H1 (cell line): Measurements from ENCODE around the gene UBP1. TPM values are rescaled to one million over a fixed set of nuclear protein-coding genes. Genes with fewer than 3 reads are reported as not detected.

Experiments used
- CBX8 ChIP-seq: fragments of 300-800, 300-1000 bp; sonication (generic); IDR thresholded peaks from 2 replicates; pipeline ENCODE4 v1.7.1; 2016; ENCODE audit warnings: low read depth, low read length, borderline replicate concordance
- CHD1 ChIP-seq: IDR thresholded peaks from 2 replicates; pipeline ENCODE4 v1.6.1; 2012; ENCODE audit warnings: low read depth, low read length, improper control_type of control experiment
- CHD2 ChIP-seq: IDR thresholded peaks from 2 replicates; pipeline ENCODE4 v1.6.1; 2012; ENCODE audit warnings: low read length, improper control_type of control experiment
- EP300 ChIP-seq, 2 experiments: IDR thresholded peaks; 1 replicate in 1 of 2; 2 replicates in 1 of 2; pipeline ENCODE4 v1.6.1; 2011 to 2012; ENCODE audit warnings: low read depth in 2 of 2, low read length in 2 of 2, mild to moderate bottlenecking in 2 of 2, borderline replicate concordance in 1 of 2, inconsistent platforms in 1 of 2, moderate library complexity in 1 of 2
- GTF2F1 ChIP-seq: IDR thresholded peaks from 2 replicates; pipeline ENCODE4 v1.6.1; 2012; ENCODE audit warnings: low read depth, low read length, improper control_type of control experiment, borderline replicate concordance
- HDAC6 ChIP-seq: IDR thresholded peaks from one replicate; pipeline ENCODE4 v1.7.1; 2012; ENCODE audit warnings: low read depth, mild to moderate bottlenecking, inconsistent platforms, low read length, moderate library complexity
- KDM1A ChIP-seq: fragments of 200-600, 300-600 bp; sonication (generic); IDR thresholded peaks from 2 replicates; pipeline ENCODE4 v1.7.1; 2016; ENCODE audit warnings: mild to moderate bottlenecking, low read length, borderline replicate concordance
- KDM5A ChIP-seq: fragments of 200-600 bp; IDR thresholded peaks from 2 replicates; pipeline ENCODE4 v1.7.1; 2012; ENCODE audit warnings: mild to moderate bottlenecking, low read length, inconsistent platforms, mixed read lengths
- MAFK ChIP-seq: IDR thresholded peaks from 2 replicates; pipeline ENCODE4 v1.6.1; 2012; ENCODE audit warnings: low read depth, mild to moderate bottlenecking, improper control_type of control experiment, low read length
- POLR2A ChIP-seq, 2 experiments: IDR thresholded peaks; 1 replicate in 1 of 2; 2 replicates in 1 of 2; pipeline ENCODE4 v1.6.1; 2011; ENCODE audit warnings: low read depth in 2 of 2, low read length in 2 of 2, mild to moderate bottlenecking in 2 of 2; ENCODE audit errors: control extremely low read depth in 1 of 2
- POLR2AphosphoS5 ChIP-seq: IDR thresholded peaks from 2 replicates; pipeline ENCODE4 v1.6.1; 2011; ENCODE audit warnings: low read depth, low read length
- POU5F1 ChIP-seq: IDR thresholded peaks from 2 replicates; pipeline ENCODE4 v1.6.1; 2011; ENCODE audit warnings: low read depth, mild to moderate bottlenecking, low read length, moderate library complexity
- RFX5 ChIP-seq: IDR thresholded peaks from 2 replicates; pipeline ENCODE4 v1.6.1; 2011; ENCODE audit warnings: low read depth, low read length, improper control_type of control experiment, borderline replicate concordance
- RNF2 ChIP-seq: fragments of 200-900, 300-1000 bp; sonication (generic); IDR thresholded peaks from 2 replicates; pipeline ENCODE4 v1.7.1; 2016; ENCODE audit warnings: borderline replicate concordance, low read depth, mild to moderate bottlenecking, antibody characterized with exemption, low read length; ENCODE audit not compliant: poor library complexity, severe bottlenecking; ENCODE audit errors: missing control alignments
- SIN3A ChIP-seq, 2 experiments: IDR thresholded peaks in 1 of 2; conservative IDR thresholded peaks in 1 of 2; 2 replicates each; pipeline ENCODE4 v1.6.1; 2011 to 2012; ENCODE audit warnings: low read length in 2 of 2, improper control_type of control experiment in 1 of 2, low read depth in 1 of 2, mild to moderate bottlenecking in 1 of 2
- SIRT6 ChIP-seq: IDR thresholded peaks from one replicate; pipeline ENCODE4 v1.7.1; 2012; ENCODE audit warnings: low read length, inconsistent platforms
- SIX5 ChIP-seq: IDR thresholded peaks from 2 replicates; pipeline ENCODE4 v1.6.1; 2011; ENCODE audit warnings: mild to moderate bottlenecking, low read depth, low read length
- SP1 ChIP-seq: IDR thresholded peaks from 2 replicates; pipeline ENCODE4 v1.6.1; 2011; ENCODE audit warnings: low read depth, low read length
- SUZ12 ChIP-seq: fragments of 200-600 bp; sonication (generic); IDR thresholded peaks from 2 replicates; pipeline ENCODE4 v1.6.1; 2012; ENCODE audit warnings: mild to moderate bottlenecking, inconsistent platforms, low read length, moderate library complexity, mixed read lengths
- TAF1 ChIP-seq: IDR thresholded peaks from 2 replicates; pipeline ENCODE4 v1.6.1; 2011; ENCODE audit warnings: mild to moderate bottlenecking, low read depth, low read length
- TBP ChIP-seq: IDR thresholded peaks from 2 replicates; pipeline ENCODE4 v1.6.1; 2011; ENCODE audit warnings: low read depth, low read length, improper control_type of control experiment
- YY1 ChIP-seq: IDR thresholded peaks from 2 replicates; pipeline ENCODE4 v1.6.1; 2011; ENCODE audit warnings: low read depth, mild to moderate bottlenecking, low read length
- ZNF274 ChIP-seq: IDR thresholded peaks from 2 replicates; pipeline ENCODE4 v1.7.0; 2012; ENCODE audit warnings: low read length, borderline replicate concordance; ENCODE audit errors: extremely low read depth
- polyA plus RNA-seq, 7 experiments: library from polyadenylated mRNA; depleted of rRNA in 3 of 7; stranded (reverse) in 5 of 7; unstranded in 2 of 7; fragments of >200 nt in 5 of 7; fragments of 200-250 nt in 2 of 7; gene quantifications; 1 replicate in 5 of 7; 2 replicates in 1 of 7; 4 replicates in 1 of 7; pipeline versions ENCODE4 v1.2.1 to v1.2.3, GENCODE V29; 2011 to 2013; ENCODE audit warnings: missing spikeins in 2 of 7, mixed read lengths in 2 of 7
- total RNA-seq: library from RNA; stranded (reverse); fragmentation: NEBNext Ultra II Directional; extraction: Animal tissue kit (Norgen Biotek cat#: 25700); gene quantifications from 2 replicates; pipeline ENCODE4 v1.2.1, GENCODE V29; 2021
- TF ChIP-seq, protein P1 (sequence below): IDR thresholded peaks from 2 replicates; pipeline ENCODE4 v1.6.1; 2012; ENCODE audit warnings: inconsistent platforms

UBP1 gene
- total and polyA plus RNA-seq, 2 of the 8 experiments (the other 6 are each of a cell fraction or from before 2014, with no cell fraction given): 47.3 to 71.9 TPM

- TF ChIP-seq POU5F1 (peak; percentile 65; the same call in 1 of the 2 replicates), TAF1 (no peak), SP1 (peak; percentile 69), KDM5A (no peak), POLR2A (IDR thresholded peaks at IDR 0.05; ENCODE audit: control extremely low read depth in 1 of 2, low read depth in 2 of 2, low read length in 2 of 2) (no peak), GTF2F1 (no peak), MAFK (no peak), SIRT6 (no peak), POLR2AphosphoS5 (no peak), ZNF274 (no peak), SUZ12 (no peak), CHD2 (no peak), CHD1 (no peak), EP300 (IDR thresholded peaks at IDR 0.05; ENCODE audit: borderline replicate concordance in 1 of 2, low read depth in 2 of 2, low read length in 2 of 2) (peak in 1 of 2 experiments; percentile 59; a peak in 1 of 3 replicates), SIX5 (no peak), SIN3A (conservative IDR thresholded peaks at IDR 0.05 in 1 of 2, IDR thresholded peaks at IDR 0.05 in 1 of 2; ENCODE audit: low read depth in 1 of 2, low read length in 2 of 2) (peak in 1 of 2 experiments; percentile 72; a peak in 1 of 4 replicates), CBX8 (no peak), RFX5 (no peak), RNF2 (no peak), HDAC6 (no peak), KDM1A (no peak), TBP (no peak), YY1 (peak; percentile 78)
- TF ChIP-seq, protein P1, sequence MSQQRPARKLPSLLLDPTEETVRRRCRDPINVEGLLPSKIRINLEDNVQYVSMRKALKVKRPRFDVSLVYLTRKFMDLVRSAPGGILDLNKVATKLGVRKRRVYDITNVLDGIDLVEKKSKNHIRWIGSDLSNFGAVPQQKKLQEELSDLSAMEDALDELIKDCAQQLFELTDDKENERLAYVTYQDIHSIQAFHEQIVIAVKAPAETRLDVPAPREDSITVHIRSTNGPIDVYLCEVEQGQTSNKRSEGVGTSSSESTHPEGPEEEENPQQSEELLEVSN: no peak
Observed at GRCh38 chr3:33426068-33426467, 14.1 kb downstream of the UBP1 start (continued).
